Epithelial cell of esophagus (primary cell): ENCODE data around the gene TNS3.

ENCODE experiments used
- DNase-seq: peaks from one replicate; pipeline ENCODE4 v3.0.0; 2010; ENCODE audit warnings: low read depth
- H3K4me3 ChIP-seq: 2 replicates; pipeline ENCODE4 v1.5.1; 2011; ENCODE audit warnings: mild to moderate bottlenecking, low read length, control low read depth
- CTCF ChIP-seq: IDR thresholded peaks from 2 replicates; pipeline ENCODE4 v1.5.1; 2011; ENCODE audit warnings: low read depth, mild to moderate bottlenecking, low read length, control low read depth, inconsistent platforms; ENCODE audit not compliant: insufficient read depth; ENCODE audit errors: missing control alignments

TNS3 gene

DNA sequence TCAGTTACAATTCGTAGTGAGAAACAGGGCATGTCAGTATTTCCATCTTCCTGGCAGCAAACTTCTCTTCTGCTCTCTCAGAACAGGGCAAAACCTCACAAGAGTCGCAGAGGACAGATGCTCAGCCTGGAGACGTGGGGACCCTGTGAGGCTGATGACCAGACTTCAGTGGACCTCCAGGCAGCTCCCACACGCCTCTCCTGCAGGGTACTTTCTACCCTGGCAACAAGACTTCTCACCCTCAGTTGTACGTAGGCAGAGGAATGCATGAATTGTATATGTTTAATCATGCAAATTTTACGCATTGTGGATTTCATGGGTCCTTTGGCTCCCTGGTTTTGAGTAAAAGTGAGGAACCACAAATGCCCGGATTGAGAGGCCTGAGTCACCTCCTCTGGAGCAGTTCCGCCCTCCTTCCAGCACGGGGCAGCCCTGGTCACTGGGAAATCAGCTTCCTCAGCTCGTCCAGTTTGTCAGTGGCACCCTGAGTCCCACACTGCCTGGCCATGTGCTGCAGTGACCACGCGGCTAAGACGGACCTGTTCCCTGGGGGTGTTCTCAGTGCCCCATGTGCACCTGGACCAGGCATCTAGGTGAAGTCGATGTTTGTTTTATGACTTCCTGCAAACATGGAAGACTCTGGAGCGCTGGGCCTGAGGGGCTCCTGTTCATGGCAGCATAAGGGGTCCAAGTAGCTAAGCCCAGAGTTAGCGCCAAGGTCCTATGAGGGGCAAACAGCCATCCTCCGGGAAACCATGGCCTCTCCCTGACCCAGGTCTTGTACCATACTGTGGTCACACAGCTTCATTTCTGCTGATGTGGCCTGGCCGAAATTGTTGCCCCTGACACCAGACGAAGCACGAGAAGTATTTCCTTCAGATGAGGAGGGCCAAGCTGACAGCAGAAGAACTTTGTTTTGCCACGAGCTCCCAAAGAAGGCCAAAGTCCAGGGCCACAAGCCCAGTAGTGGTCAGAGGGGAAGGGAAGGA is 165.1 kb downstream of the TNS3 start:
- H3K4me3 ChIP-seq = no peak overlapping the region
- no peak for DNase-seq
- TF ChIP-seq CTCF = no peak

- TF ChIP-seq CTCF = no peak
Observed at GRCh38 chr7:47415318-47416212, 166.3 kb downstream of the TNS3 start.

GRCh38 chr7:47414342-47415317 is 167.3 kb downstream of the TNS3 start:
- no peak overlapping the region for H3K4me3 ChIP-seq
- no peak for TF ChIP-seq CTCF

More at GRCh38 chr7:47415318-47416212, 166.3 kb downstream of the TNS3 start:
- no peak for DNase-seq
- H3K4me3 ChIP-seq = no peak overlapping the region

GRCh38 chr7:47413526-47414341 is 168.2 kb downstream of the TNS3 start:
- H3K4me3 ChIP-seq = no peak overlapping the region
- DNase-seq = no peak
- no peak for TF ChIP-seq CTCF

More at GRCh38 chr7:47414342-47415317, 167.3 kb downstream of the TNS3 start:
- no peak for DNase-seq

GRCh38 chr7:47411901-47412300 is 170.0 kb downstream of the TNS3 start:
- no peak overlapping the region for H3K4me3 ChIP-seq
- DNase-seq = no peak
- no peak for TF ChIP-seq CTCF
